Measurements from ENCODE around the gene PRR22. TPM values are rescaled to one million over a fixed set of nuclear protein-coding genes. Genes with fewer than 3 reads are reported as not detected.

The PRR22 gene
- total RNA-seq, 1 donor: under 0.01 TPM

DNA sequence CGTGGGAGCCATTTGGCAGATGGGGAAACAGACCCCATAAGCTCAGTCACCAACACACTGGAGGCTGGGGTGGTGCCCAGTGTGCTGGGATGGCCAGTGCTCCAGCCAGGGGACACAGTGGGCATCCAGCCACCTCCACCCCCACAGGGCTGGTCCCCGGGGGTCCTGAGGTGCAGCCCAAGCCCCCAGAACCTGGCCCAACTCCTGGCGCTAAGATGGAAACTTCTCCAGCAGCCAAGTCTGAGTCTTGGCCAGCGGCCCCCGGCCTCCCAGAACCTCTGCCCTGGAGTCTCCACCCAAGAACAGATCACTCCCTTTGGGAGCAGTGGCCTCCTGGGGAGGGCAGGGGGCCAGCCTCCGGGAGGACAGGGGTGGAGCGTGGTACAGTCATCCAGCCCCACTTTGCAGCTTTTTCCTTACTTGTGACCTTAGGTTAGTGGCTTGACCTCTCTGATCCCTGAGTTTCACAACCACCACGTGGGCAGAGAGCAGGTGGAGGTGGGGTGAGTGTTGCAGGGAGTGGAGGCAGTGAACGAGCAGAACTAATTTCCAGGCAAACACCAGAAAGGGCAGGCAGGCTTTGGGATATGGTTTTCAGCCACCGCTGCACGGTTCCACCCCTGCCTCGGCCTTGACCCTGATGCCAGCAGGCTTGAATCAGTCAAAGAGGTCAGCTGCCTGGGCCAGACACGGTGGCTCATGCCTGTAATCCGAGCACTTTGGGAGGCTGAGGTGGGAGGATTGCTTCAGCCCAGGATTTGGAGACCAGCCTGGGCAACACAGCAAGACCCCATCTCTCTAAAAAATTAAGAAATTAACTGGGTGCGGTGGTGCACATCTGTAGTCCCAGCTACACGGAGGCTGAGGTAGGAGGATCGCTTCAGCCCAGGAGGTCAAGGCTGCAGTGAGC is 16.1 kb upstream of the PRR22 start:
- H3K4me3 ChIP-seq (ENCODE audit: low read depth, low read length): no peak overlapping the region
- TF ChIP-seq, protein P1, sequence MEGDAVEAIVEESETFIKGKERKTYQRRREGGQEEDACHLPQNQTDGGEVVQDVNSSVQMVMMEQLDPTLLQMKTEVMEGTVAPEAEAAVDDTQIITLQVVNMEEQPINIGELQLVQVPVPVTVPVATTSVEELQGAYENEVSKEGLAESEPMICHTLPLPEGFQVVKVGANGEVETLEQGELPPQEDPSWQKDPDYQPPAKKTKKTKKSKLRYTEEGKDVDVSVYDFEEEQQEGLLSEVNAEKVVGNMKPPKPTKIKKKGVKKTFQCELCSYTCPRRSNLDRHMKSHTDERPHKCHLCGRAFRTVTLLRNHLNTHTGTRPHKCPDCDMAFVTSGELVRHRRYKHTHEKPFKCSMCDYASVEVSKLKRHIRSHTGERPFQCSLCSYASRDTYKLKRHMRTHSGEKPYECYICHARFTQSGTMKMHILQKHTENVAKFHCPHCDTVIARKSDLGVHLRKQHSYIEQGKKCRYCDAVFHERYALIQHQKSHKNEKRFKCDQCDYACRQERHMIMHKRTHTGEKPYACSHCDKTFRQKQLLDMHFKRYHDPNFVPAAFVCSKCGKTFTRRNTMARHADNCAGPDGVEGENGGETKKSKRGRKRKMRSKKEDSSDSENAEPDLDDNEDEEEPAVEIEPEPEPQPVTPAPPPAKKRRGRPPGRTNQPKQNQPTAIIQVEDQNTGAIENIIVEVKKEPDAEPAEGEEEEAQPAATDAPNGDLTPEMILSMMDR (IDR thresholded peaks at IDR 0.05; ENCODE audit: insufficient read depth, low read depth, low read length): no peak
- DNase-seq (ENCODE audit: low read depth): no peak

DNA sequence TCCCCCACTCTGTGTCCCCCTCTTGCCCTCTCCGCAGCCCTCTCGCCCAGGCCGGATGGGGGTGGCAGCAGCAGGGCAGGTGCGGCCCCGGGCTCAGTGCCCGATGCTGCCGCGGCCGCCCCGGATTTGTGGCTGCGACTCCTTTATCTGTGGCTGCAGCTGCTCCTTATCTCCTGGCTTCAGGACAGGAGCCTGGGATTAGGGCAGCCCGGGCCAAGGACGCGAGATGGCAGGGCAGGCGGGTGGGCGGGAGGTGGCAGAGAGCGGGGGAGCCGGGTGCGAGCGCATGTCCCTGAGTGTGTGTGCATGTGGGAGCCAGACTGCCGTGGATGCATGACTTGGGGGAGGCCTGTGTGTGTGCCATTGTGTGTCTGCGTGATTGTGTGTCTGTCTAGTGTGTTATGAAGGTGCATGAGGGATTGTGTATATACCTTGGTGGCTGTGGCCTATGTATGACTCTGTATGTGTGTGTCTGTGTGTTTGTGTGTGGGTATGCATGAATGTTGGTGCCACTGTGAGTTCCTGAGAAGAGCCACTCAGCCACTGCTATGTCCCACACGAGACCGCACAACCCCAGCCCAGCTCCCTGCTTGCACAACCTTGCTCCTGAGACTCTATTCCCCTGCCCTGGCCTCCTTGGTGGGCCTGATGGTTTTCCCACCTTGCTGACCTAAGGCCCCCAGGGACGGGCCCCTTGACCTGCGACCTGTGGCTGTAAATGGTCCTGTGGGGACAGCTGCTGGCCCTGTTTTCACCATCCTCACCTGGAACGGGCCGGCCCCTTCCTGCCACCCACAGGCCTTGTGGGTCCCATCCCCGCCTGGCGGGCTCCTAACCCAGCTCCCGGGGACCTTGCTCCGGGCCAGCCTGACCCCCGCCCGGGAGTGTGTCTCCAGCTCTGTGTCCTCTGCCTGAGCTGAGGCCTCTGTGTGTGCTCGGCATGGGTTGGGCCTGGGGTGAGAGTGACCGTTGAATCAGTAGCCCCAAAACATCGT is 15.0 kb upstream of the PRR22 start:
- TF ChIP-seq, protein P1 (IDR thresholded peaks at IDR 0.05; ENCODE audit: insufficient read depth, low read depth, low read length): no peak
- no peak overlapping the region for H3K4me3 ChIP-seq (ENCODE audit: low read depth, low read length)
- no peak for DNase-seq (ENCODE audit: low read depth)

DNA sequence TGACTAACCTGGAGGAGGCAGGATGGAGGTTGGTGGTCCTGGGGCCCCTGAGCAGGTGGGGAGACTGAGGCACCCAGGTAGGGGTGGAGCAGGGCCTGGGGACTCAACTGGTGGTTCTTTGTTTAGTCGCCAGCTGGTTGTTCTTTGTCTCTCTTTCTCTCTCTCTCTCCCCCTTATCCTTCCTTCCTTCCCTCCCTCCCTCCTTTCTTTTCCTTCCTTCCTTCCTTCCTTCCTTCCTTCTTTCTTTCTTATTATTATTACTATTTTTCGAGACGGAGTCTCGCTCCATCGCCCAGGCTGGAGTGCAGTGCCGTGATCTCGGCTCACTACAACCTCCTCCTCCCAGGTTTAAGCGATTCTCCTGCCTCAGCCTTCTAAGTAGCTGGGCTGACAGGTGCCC is 13.7 kb upstream of the PRR22 start:
- no peak for DNase-seq (ENCODE audit: low read depth)
- no peak overlapping the region for H3K4me3 ChIP-seq (ENCODE audit: low read depth, low read length)
- TF ChIP-seq, protein P1 (IDR thresholded peaks at IDR 0.05; ENCODE audit: insufficient read depth, low read depth, low read length): no peak

DNA sequence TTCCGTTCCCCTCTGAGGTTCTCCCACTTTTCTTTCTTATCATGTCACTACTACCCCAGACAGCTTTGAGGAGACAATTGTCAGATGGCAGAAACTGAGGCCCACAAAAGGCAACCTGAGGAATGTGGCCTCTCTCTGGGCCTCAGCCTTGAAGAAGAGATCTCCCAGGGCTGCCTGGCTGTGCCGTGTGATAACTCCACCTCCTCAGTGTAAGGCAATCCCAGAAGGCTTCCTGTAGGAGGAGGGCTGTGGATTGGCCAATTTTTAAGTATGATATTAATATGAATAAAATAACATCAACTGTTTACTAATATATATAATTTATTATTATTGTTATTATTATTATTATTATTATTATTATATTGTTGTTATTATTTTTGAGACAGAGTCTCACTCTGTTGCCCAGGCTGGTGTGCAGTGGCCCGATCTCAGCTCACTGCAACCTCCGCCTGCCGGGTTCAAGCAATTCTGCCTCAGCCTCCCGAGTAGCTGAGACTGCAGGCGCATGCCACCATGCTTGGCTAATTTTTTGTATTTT is 10.9 kb upstream of the PRR22 start:
- TF ChIP-seq, protein P1 (IDR thresholded peaks at IDR 0.05; ENCODE audit: insufficient read depth, low read depth, low read length): no peak
- no peak for DNase-seq (ENCODE audit: low read depth)
- H3K4me3 ChIP-seq (ENCODE audit: low read depth, low read length): no peak overlapping the region

DNA sequence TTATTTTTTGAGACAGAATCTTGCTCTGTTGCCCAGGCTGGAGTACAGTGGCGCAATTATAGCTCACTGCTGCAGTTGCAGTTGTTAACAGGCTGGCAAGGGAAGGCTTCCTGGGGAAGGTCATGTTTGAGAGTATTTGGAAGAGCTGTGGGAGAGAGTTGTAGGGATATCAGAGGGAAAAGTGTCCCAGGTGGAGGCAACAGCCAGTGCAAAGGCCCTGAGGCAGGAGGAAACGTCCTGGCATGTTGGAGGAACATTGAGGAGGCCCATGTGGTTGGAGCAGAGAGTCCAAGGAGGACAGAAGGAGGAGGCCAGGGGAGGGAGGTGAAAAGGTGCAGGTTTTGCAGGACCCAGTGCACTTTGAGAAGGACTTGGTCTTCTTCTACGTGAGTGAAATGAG is 8.6 kb upstream of the PRR22 start:
- H3K4me3 ChIP-seq (ENCODE audit: low read depth, low read length): no peak overlapping the region
- TF ChIP-seq, protein P1 (IDR thresholded peaks at IDR 0.05; ENCODE audit: insufficient read depth, low read depth, low read length): no peak
- no peak for DNase-seq (ENCODE audit: low read depth)

GRCh38 chr19:5792224-5792623 is 7.7 kb upstream of the PRR22 start:
- H3K4me3 ChIP-seq (ENCODE audit: low read depth, low read length): no peak overlapping the region
- TF ChIP-seq, protein P1 (IDR thresholded peaks at IDR 0.05; ENCODE audit: insufficient read depth, low read depth, low read length): no peak
- DNase-seq (ENCODE audit: low read depth): peak; percentile 16
